HCT116 (cell line): ENCODE results near the gene TNS2.

Source experiments
- EZH2 ChIP-seq: fragments of 200-600 bp; sonication (generic); IDR thresholded peaks from 2 replicates; pipeline ENCODE4 v1.6.1; 2017; ENCODE audit warnings: antibody characterized with exemption, mixed run types
- POLR2A ChIP-seq: IDR thresholded peaks from 2 replicates; pipeline ENCODE4 v1.7.0; 2011; ENCODE audit warnings: borderline replicate concordance; ENCODE audit not compliant: insufficient read depth, insufficient read length; ENCODE audit errors: extremely low read depth
- SRF ChIP-seq: IDR thresholded peaks from 2 replicates; pipeline ENCODE4 v1.6.1; 2012; ENCODE audit warnings: low read depth

DNA sequence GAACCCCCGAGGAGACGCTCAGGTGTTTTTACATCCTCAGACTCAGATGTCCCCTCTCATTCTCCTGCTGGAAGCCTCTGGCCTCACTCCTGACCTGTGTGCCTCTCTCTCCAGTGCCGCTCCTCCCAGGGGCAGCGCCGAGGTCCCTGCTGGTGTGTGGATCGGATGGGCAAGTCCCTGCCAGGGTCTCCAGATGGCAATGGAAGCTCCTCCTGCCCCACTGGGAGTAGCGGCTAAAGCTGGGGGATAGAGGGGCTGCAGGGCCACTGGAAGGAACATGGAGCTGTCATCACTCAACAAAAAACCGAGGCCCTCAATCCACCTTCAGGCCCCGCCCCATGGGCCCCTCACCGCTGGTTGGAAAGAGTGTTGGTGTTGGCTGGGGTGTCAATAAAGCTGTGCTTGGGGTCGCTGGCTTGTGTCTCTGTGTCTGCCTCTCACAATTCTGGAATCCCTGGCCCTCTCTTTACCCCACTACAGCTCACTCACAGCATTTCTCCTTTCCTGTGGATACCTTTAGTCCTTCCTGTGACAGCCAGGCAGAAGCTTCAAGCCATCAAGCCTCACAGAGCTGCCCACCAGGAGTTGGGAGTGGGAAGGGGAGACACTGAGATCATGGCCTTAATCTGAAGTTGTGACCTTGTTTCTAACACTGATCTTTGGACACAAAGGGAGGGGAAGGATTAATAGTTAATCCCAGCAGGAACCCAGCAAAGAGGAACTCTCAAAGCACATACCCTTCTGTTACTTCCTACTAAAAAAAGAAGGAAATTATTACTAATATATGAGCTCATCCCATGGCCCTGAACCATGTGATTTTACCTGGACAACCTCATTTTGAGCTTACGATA lies 52.3 kb downstream of the TNS2 start:
- TF ChIP-seq SRF (no peak), POLR2A (no peak), EZH2 (no peak)
